ENCODE results near the gene DENND1B. TPM values are rescaled to one million over a fixed set of nuclear protein-coding genes. Genes with fewer than 3 reads are reported as not detected.

The DENND1B gene
- polyA plus RNA-seq, 1 of the 3 experiments (the other 2 are of a cell fraction), result 1.4 TPM

GRCh38 chr1:197614916-197615692 is 160.2 kb downstream of the DENND1B start:
- Histone ChIP-seq H3K9ac (no peak overlapping the region), H3K9me2 (no peaks in the 10 kb centered on the region), H3K36me3 (replicated peaks in 1 of 2; ENCODE audit: control insufficient read depth in 1 of 2, insufficient read depth in 2 of 2, low read length in 1 of 2) (peaks cover 0 to 7% of the 10 kb centered on the region in 2 experiments), H2AFZ (ENCODE audit: low read depth) (no peak overlapping the region), H3F3A (replicated peaks; ENCODE audit: insufficient read depth) (peaks cover 9% of the 10 kb centered on the region), H3K4me1 (ENCODE audit: control insufficient read depth in 1 of 2, insufficient read depth in 2 of 2, low read depth in 1 of 2, low read length in 1 of 2) (peaks cover 0 to 3% of the 10 kb centered on the region in 2 experiments; a peak in 2 of 4 replicates), H3K4me2 (no peak overlapping the region), H3K79me2 (ENCODE audit: insufficient read depth) (no peaks in the 10 kb centered on the region), H3K4me3 (ENCODE audit: low read depth in 2 of 2, low read length in 1 of 2) (no peak overlapping the region; a peak in 1 of 4 replicates), H4K20me1 (ENCODE audit: insufficient read depth) (no peaks in the 10 kb centered on the region), H3K9me3 (no peaks in the 10 kb centered on the region), H3K27me3 (ENCODE audit: insufficient read depth) (no peaks in the 10 kb centered on the region), H3K27ac (ENCODE audit: low read depth in 2 of 2, low read length in 1 of 2) (no peak overlapping the region)
- no peak for DNase-seq
- CTCF ChIA-PET, result interaction anchor here (0.6 to 2.1 kb wide), 27 partner anchors 9 to 1071 kb away, joined by 3 to 14 read pairs (median 5); partner anchors contain the start of gene LHX9
- TF ChIP-seq MEF2A (IDR thresholded peaks at IDR 0.05; ENCODE audit: borderline replicate concordance, low read depth) (no peak), NRF1 (IDR thresholded peaks at IDR 0.05; ENCODE audit: low read depth, low read length) (no peak), RAD21 (IDR thresholded peaks at IDR 0.05; ENCODE audit: low read length) (peak; percentile 80), TCF12 (IDR thresholded peaks at IDR 0.05) (no peak), TEAD4 (IDR thresholded peaks at IDR 0.05; ENCODE audit: borderline replicate concordance, insufficient read depth) (no peak), TAF1 (IDR thresholded peaks at IDR 0.05; ENCODE audit: borderline replicate concordance, low read depth, low read length) (no peak), SMC3 (IDR thresholded peaks at IDR 0.05; ENCODE audit: low read depth, low read length) (peak; percentile 85), PBX3 (IDR thresholded peaks at IDR 0.05) (no peak), USF1 (IDR thresholded peaks at IDR 0.05; ENCODE audit: borderline replicate concordance, low read depth) (no peak), MAX (IDR thresholded peaks at IDR 0.05; ENCODE audit: low read depth) (no peak), EP300 (IDR thresholded peaks at IDR 0.05; ENCODE audit: borderline replicate concordance in 1 of 2, low read depth in 1 of 2, low read length in 1 of 2) (no peak), ELF1 (IDR thresholded peaks at IDR 0.05) (no peak), SIN3A (IDR thresholded peaks at IDR 0.05; ENCODE audit: borderline replicate concordance, low read depth, low read length) (no peak), CTCF (IDR thresholded peaks at IDR 0.05) (peak; percentile 73), NFIC (IDR thresholded peaks at IDR 0.05; ENCODE audit: borderline replicate concordance) (no peak), RCOR1 (IDR thresholded peaks at IDR 0.05; ENCODE audit: low read length) (no peak), REST (IDR thresholded peaks at IDR 0.05; ENCODE audit: low read depth, low read length) (no peak)
- POLR2A ChIA-PET, result no interaction called here
- 36% methylated on average over 3 of the region's 3 CpGs for WGBS (ENCODE audit: low lambda C conversion rate)
